Breast epithelium (tissue), 4 donors: Measurements from ENCODE around the gene GRIP2. TPM values are rescaled to one million over a fixed set of nuclear protein-coding genes. Genes with fewer than 3 reads are reported as not detected.
A peak's percentile ranks its signal among the peaks of the same experiment; 100 is the strongest.

Source experiments
- DNase-seq, 2 donors: peaks; one replicate each; pipeline ENCODE4 v3.0.0-alpha.2; 2019; ENCODE audit warnings: low spot score in 2 of 2
- H3K27ac ChIP-seq, 2 donors: fragments of 200-600 bp; sonication (generic) in 1 of 2; one replicate each; pipeline ENCODE4 v1.5.1; 2016 to 2019; ENCODE audit warnings: mild to moderate bottlenecking in 1 of 2
- H3K27me3 ChIP-seq, 2 donors: fragments of 200-600 bp; sonication (generic) in 1 of 2; one replicate each; pipeline versions ENCODE4 v1.5.1 to v1.6.0; 2017 to 2019; ENCODE audit warnings: control low read depth in 1 of 2, mild to moderate bottlenecking in 1 of 2
- H3K36me3 ChIP-seq: fragments of 200-600 bp; one replicate; pipeline ENCODE4 v1.5.1; 2019
- H3K4me1 ChIP-seq, 2 donors: fragments of 200-600 bp; sonication (generic); one replicate each; pipeline ENCODE4 v1.5.1; 2016 to 2019; ENCODE audit warnings: control low read depth in 1 of 2
- H3K4me3 ChIP-seq, 3 donors: fragments of 200-600 bp; sonication (generic); 1 replicate in 2 of 3; 2 replicates in 1 of 3; pipeline ENCODE4 v1.5.1; 2016 to 2019; ENCODE audit warnings: mild to moderate bottlenecking in 3 of 3, moderate library complexity in 2 of 3
- H3K9me3 ChIP-seq, 2 donors: fragments of 200-600 bp; sonication (generic) in 1 of 2; one replicate each; pipeline ENCODE4 v1.5.1; 2016 to 2019; ENCODE audit warnings: control low read depth in 1 of 2
- CTCF ChIP-seq, 3 donors: fragments of 450-650 bp; IDR thresholded peaks; one replicate each; pipeline ENCODE4 v1.5.1; 2016 to 2017; ENCODE audit warnings: antibody characterized with exemption in 3 of 3, mild to moderate bottlenecking in 3 of 3, moderate library complexity in 3 of 3
- POLR2A ChIP-seq: fragments of 450-650 bp; IDR thresholded peaks from one replicate; pipeline ENCODE4 v1.6.1; 2016; ENCODE audit warnings: antibody characterized with exemption, mild to moderate bottlenecking, moderate library complexity
- POLR2AphosphoS5 ChIP-seq, 3 donors: sonication (generic); formaldehyde crosslinking; IDR thresholded peaks; one replicate each; pipeline ENCODE4 v1.6.1; 2017; ENCODE audit warnings: antibody characterized with exemption in 3 of 3
- intact Hi-C: fragments of 100-400 bp; cut with DNase I; formaldehyde crosslinking; loops from one replicate; pipeline ENCODE4 v1.15.1; 2023; ENCODE audit warnings: low total_unique reads
- total RNA-seq, 3 donors: library from RNA; depleted of rRNA; stranded (reverse); fragments of >200 nt; gene quantifications; one replicate each; pipeline ENCODE4 v1.1.0, GENCODE V29; 2016

The GRIP2 gene
- total RNA-seq, 3 donors from 2014 or later, result 0.16 to 0.88 (median 0.33) TPM

DNA sequence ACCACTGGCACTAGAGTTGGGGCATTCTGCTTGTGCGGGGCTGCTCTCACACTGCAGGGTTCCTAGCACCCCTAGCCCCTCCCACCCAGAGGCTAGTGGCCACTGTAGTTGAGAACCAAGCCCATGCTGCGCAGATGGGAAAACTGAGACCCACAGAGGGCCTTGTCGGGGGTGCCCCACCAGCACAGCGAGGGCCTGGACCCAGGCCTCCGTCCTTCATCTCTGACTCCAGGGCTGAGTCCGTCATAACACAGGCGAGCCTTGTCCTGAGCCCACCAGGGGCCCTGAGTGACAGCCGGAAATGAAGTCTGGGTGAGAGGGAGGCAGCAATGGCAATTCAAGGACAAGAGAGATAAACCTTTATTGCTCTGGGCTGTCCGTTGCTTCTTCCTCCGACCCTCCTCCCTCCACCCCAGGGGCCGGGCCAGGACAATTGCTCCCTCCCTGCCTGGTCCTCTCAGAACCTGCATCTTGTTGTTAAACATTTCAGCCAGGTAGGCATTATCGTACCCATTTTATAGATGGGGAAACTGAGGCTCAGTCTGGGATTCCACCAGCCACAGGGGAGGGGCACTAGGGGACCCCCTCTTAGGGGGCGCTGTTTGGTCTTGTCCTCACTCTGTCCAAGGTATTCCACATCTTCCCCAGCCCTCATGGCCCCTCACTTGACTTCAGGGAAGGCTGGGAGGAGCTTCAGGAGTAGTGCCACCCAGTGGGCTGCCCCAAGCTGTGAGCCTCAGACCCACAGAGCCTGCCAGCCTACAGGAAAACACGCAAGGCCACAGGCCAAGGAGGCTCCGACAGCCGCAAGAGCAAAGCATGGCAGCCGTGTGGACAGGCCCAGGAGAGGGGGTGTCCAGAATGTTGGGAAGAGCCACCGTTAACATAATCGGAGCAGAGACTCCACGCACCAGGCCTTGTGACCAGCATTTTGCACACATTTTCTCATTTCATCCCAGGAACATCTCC lies 4.4 kb upstream of the GRIP2 start:
- Histone ChIP-seq H3K27me3 (peaks cover 0 to 6% of the 10 kb centered on the region in 2 donors), H3K36me3 (no peaks in the 10 kb centered on the region), H3K9me3 (no peaks in the 10 kb centered on the region), H3K4me1 (no peaks in the 10 kb centered on the region), H3K27ac (no peak overlapping the region), H3K4me3 (no peak overlapping the region)
- no peak for DNase-seq
- intact Hi-C loops, result no loop called here
- no peak for TF ChIP-seq POLR2AphosphoS5 (IDR thresholded peaks at IDR 0.05)
- TF ChIP-seq CTCF (IDR thresholded peaks at IDR 0.05), result no peak
- no peak for TF ChIP-seq POLR2A

DNA sequence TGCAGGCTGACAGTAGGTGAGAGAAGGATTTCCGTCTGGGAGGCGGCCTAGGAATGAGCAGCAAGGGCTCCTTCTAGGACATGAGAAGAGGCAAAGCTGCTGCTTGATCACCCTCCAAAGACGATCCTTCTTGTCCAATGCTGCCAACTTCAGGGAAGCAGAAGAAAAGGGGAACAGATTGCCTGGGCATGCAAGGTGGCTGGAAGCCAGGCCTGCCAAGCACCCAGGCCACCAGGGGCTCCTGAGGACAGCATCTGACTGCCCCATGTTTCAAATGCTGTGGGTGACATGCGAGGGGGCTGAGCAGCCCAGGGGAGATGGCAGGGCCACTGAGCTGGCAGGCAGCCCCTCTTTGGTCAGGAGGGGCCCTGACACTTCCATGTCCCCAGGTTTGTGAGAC lies 3.3 kb upstream of the GRIP2 start:
- Histone ChIP-seq H3K27me3 (peaks cover 0 to 6% of the 10 kb centered on the region in 2 donors), H3K9me3 (no peaks in the 10 kb centered on the region), H3K4me1 (no peaks in the 10 kb centered on the region), H3K4me3 (no peak overlapping the region), H3K36me3 (no peaks in the 10 kb centered on the region), H3K27ac (peak overlapping the region in 1 of 2 donors; percentile 19)
- TF ChIP-seq POLR2AphosphoS5 (IDR thresholded peaks at IDR 0.05), result no peak
- TF ChIP-seq CTCF (IDR thresholded peaks at IDR 0.05), result no peak
- TF ChIP-seq POLR2A, result no peak
- intact Hi-C loops, result no loop called here
- DNase-seq, result peak in 1 of 2 donors; percentile 56

GRCh38 chr3:14542656-14543055 lies 2.5 kb upstream of the GRIP2 start:
- no peaks in the 10 kb centered on the region for H3K36me3 ChIP-seq
- no peaks in the 10 kb centered on the region for H3K9me3 ChIP-seq
- intact Hi-C loops, result no loop called here
- DNase-seq, result no peak
- H3K4me1 ChIP-seq, result no peaks in the 10 kb centered on the region
- peaks cover 0 to 6% of the 10 kb centered on the region in 2 donors for H3K27me3 ChIP-seq
- H3K27ac ChIP-seq, result no peak overlapping the region
- no peak for TF ChIP-seq POLR2AphosphoS5 (IDR thresholded peaks at IDR 0.05)
- no peak for TF ChIP-seq CTCF (IDR thresholded peaks at IDR 0.05)
- TF ChIP-seq POLR2A, result no peak
- H3K4me3 ChIP-seq, result no peak overlapping the region

DNA sequence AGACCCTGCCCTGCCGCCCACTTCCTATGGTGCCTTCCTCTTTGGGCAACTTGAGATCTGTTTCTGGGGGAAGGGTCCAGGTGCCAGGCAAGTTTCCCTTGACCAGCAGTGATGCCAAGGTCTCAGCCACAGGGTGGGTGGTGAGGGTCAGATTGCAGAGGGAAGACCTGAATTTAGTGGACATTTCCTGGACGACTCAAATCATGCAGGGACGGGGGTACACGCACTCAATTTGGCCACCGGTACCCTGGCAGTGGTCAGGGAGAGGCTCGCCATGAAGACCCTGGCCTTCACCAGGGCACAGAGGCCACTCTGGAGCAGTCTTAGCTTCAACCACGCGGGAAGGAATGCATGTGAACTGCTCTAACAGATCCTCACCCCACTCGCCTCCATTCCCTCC lies 1.5 kb upstream of the GRIP2 start:
- Histone ChIP-seq H3K4me1 (no peaks in the 10 kb centered on the region), H3K27me3 (peaks cover 0 to 6% of the 10 kb centered on the region in 2 donors), H3K36me3 (no peaks in the 10 kb centered on the region), H3K4me3 (no peak overlapping the region), H3K9me3 (no peaks in the 10 kb centered on the region), H3K27ac (no peak overlapping the region)
- intact Hi-C loops, result no loop called here
- TF ChIP-seq CTCF (IDR thresholded peaks at IDR 0.05) (no peak), POLR2AphosphoS5 (IDR thresholded peaks at IDR 0.05) (no peak), POLR2A (no peak)
- DNase-seq, result no peak

GRCh38 chr3:14540821-14541385 lies 761 bp upstream of the GRIP2 start:
- Histone ChIP-seq H3K27ac (no peak overlapping the region), H3K9me3 (no peaks in the 10 kb centered on the region), H3K4me1 (no peaks in the 10 kb centered on the region), H3K36me3 (no peaks in the 10 kb centered on the region), H3K27me3 (peaks cover 0 to 6% of the 10 kb centered on the region in 2 donors), H3K4me3 (no peak overlapping the region)
- intact Hi-C loops, result no loop called here
- DNase-seq, result no peak
- no peak for TF ChIP-seq POLR2A
- no peak for TF ChIP-seq CTCF (IDR thresholded peaks at IDR 0.05)
- TF ChIP-seq POLR2AphosphoS5 (IDR thresholded peaks at IDR 0.05), result no peak
